ENCODE data around the gene HOXD11. TPM values are rescaled to one million over a fixed set of nuclear protein-coding genes. Genes with fewer than 3 reads are reported as not detected.

Gene HOXD11
- total and polyA plus RNA-seq, 9 of the 15 experiments (the other 6 are each of a cell fraction or from before 2014, with no cell fraction given): not detected

GRCh38 chr2:176130147-176130956, 23.3 kb downstream of the HOXD11 start (continued):
- TF ChIP-seq, protein P1, sequence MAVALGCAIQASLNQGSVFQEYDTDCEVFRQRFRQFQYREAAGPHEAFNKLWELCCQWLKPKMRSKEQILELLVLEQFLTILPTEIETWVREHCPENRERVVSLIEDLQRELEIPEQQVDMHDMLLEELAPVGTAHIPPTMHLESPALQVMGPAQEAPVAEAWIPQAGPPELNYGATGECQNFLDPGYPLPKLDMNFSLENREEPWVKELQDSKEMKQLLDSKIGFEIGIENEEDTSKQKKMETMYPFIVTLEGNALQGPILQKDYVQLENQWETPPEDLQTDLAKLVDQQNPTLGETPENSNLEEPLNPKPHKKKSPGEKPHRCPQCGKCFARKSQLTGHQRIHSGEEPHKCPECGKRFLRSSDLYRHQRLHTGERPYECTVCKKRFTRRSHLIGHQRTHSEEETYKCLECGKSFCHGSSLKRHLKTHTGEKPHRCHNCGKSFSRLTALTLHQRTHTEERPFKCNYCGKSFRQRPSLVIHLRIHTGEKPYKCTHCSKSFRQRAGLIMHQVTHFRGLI (CRISPR knock-in tag; IDR thresholded peaks at IDR 0.05): no peak
- no peak for TF ChIP-seq U2AF2 (optimal IDR thresholded peaks at IDR 0.05; ENCODE audit: low read depth, low read length)
- no peak for TF ChIP-seq WHSC1 (IDR thresholded peaks at IDR 0.05; ENCODE audit: low read length)
- TF ChIP-seq, protein P2, sequence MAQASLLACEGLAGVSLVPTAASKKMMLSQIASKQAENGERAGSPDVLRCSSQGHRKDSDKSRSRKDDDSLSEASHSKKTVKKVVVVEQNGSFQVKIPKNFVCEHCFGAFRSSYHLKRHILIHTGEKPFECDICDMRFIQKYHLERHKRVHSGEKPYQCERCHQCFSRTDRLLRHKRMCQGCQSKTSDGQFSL (CRISPR knock-in tag; IDR thresholded peaks at IDR 0.05): 0 out of 2 replicates have a peak, but pooled peaks have one; percentile 28
- TF ChIP-seq, protein P2 (tag; IDR thresholded peaks at IDR 0.05): no peak
- 0 out of 2 replicates have a peak, but pooled peaks have one; percentile 26 for TF ChIP-seq MTA3 (IDR thresholded peaks at IDR 0.05; ENCODE audit: borderline replicate concordance)
- no peak for TF ChIP-seq E2F3 (CRISPR knock-in tag; IDR thresholded peaks at IDR 0.05)
- peak; percentile 67 for TF ChIP-seq VEZF1 (CRISPR knock-in tag; IDR thresholded peaks at IDR 0.05)
- TF ChIP-seq, protein P3, sequence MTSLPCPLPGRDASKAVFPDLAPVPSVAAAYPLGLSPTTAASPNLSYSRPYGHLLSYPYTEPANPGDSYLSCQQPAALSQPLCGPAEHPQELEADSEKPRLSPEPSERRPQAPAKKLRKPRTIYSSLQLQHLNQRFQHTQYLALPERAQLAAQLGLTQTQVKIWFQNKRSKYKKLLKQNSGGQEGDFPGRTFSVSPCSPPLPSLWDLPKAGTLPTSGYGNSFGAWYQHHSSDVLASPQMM (CRISPR knock-in tag; IDR thresholded peaks at IDR 0.05): no peak
- TF ChIP-seq POLR2G (IDR thresholded peaks at IDR 0.05; ENCODE audit: low read depth, low read length): no peak
- no peak for TF ChIP-seq COPS2 (conservative IDR thresholded peaks at IDR 0.05)
- no peak for TF ChIP-seq ZC3H8 (IDR thresholded peaks at IDR 0.05)
- TF ChIP-seq FOXP1 (CRISPR knock-in tag; IDR thresholded peaks at IDR 0.05): no peak; the same call in 1 of the 2 replicates
- TF ChIP-seq, protein P4, sequence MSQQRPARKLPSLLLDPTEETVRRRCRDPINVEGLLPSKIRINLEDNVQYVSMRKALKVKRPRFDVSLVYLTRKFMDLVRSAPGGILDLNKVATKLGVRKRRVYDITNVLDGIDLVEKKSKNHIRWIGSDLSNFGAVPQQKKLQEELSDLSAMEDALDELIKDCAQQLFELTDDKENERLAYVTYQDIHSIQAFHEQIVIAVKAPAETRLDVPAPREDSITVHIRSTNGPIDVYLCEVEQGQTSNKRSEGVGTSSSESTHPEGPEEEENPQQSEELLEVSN (IDR thresholded peaks at IDR 0.05; ENCODE audit: borderline replicate concordance in 1 of 2, extremely low read depth in 1 of 2, insufficient read depth in 1 of 2, insufficient read length in 1 of 2, low read depth in 1 of 2, low read length in 1 of 2, poor library complexity in 1 of 2, severe bottlenecking in 1 of 2): peak in 1 of 2 experiments; percentile 80
- no peak for TF ChIP-seq GABPB1 (CRISPR knock-in tag; IDR thresholded peaks at IDR 0.05)
- TF ChIP-seq PHB (CRISPR knock-in tag; IDR thresholded peaks at IDR 0.05): no peak
- no peak for TF ChIP-seq PTBP1 (IDR thresholded peaks at IDR 0.05; ENCODE audit: low read depth, low read length)
- TF ChIP-seq MAZ (CRISPR knock-in tag; conservative IDR thresholded peaks at IDR 0.05 in 1 of 2, IDR thresholded peaks at IDR 0.05 in 1 of 2): peak in 1 of 2 experiments; percentile 60; a peak in 2 of 4 replicates
- TF ChIP-seq PTRF (tag; IDR thresholded peaks at IDR 0.05): no peak
- TF ChIP-seq ZNF175 (CRISPR knock-in tag; IDR thresholded peaks at IDR 0.05; ENCODE audit: low read depth): no peak
- TF ChIP-seq TEAD1 (CRISPR knock-in tag; IDR thresholded peaks at IDR 0.05): no peak
- TF ChIP-seq CTBP1 (IDR thresholded peaks at IDR 0.05; ENCODE audit: borderline replicate concordance): peak; percentile 86
- no peak for TF ChIP-seq ZNF766 (CRISPR knock-in tag; conservative IDR thresholded peaks at IDR 0.05)

Data from K562 (cell line).